ENCODE data around the gene PVALB. TPM values are rescaled to one million over a fixed set of nuclear protein-coding genes. Genes with fewer than 3 reads are reported as not detected.

PVALB gene
- total and polyA plus RNA-seq, 2 of the 4 experiments (the other 2 are of a cell fraction) = not detected

- Histone ChIP-seq H2BK5ac (ENCODE audit: low read depth, low read length, poor library complexity, severe bottlenecking) (no peak overlapping the region), H4K5ac (ENCODE audit: low read depth, low read length) (no peak overlapping the region), H4K91ac (ENCODE audit: insufficient read depth, low read depth, low read length) (no peak overlapping the region), H3K79me1 (ENCODE audit: low read depth in 1 of 2, low read length in 2 of 2) (no peaks in the 10 kb centered on the region), H3K27ac (ENCODE audit: insufficient read depth, low read length) (no peak overlapping the region), H3K4ac (ENCODE audit: low read depth, low read length) (no peak overlapping the region), H3K9ac (ENCODE audit: low read depth, low read length) (no peak overlapping the region), H3K23ac (ENCODE audit: low read depth, low read length) (no peak overlapping the region), H2AFZ (replicated peaks; ENCODE audit: low read length, poor library complexity) (no peak overlapping the region), H3K14ac (replicated peaks; ENCODE audit: low read depth, low read length) (no peak overlapping the region), H3K4me3 (ENCODE audit: insufficient read depth, low read depth, low read length) (no peak overlapping the region), H4K8ac (ENCODE audit: low read depth in 2 of 2, low read length in 2 of 2) (no peak overlapping the region), H2BK120ac (ENCODE audit: low read depth, low read length) (no peak overlapping the region), H3K27me3 (ENCODE audit: control insufficient read depth, insufficient read depth, low read length) (peaks cover 23% of the 10 kb centered on the region), H3K9me1 (ENCODE audit: insufficient read depth, low read length) (peaks cover 8% of the 10 kb centered on the region), H2AK5ac (ENCODE audit: low read depth, low read length) (no peak overlapping the region), H3K36me3 (ENCODE audit: control insufficient read depth, insufficient read depth, low read length) (no peaks in the 10 kb centered on the region), H2BK15ac (ENCODE audit: low read depth, low read length) (no peak overlapping the region), H2BK20ac (ENCODE audit: low read depth, low read length) (no peak overlapping the region), H4K20me1 (ENCODE audit: insufficient read depth, low read length) (no peaks in the 10 kb centered on the region; the same call in 1 of the 2 replicates), H3K4me2 (ENCODE audit: low read depth, low read length) (no peak overlapping the region), H2AK9ac (replicated peaks; ENCODE audit: low read depth, low read length, poor library complexity) (no peak overlapping the region), H3K4me1 (ENCODE audit: control insufficient read depth, insufficient read depth, low read length) (peaks cover 3% of the 10 kb centered on the region; the same call in 1 of the 2 replicates), H3K56ac (ENCODE audit: extremely low read depth, insufficient read depth, low read length) (no peak overlapping the region), H3K18ac (ENCODE audit: low read depth, low read length) (no peak overlapping the region), H3K9me3 (ENCODE audit: control insufficient read depth, insufficient read depth, low read length) (no peaks in the 10 kb centered on the region)
- 66% methylated on average over 15 of the region's 19 CpGs; no CpG with 5 or more reads in 1 of the 2 experiments for WGBS, 2 experiments (ENCODE audit: extremely low coverage in 2 of 2, insufficient read length in 1 of 2)
- in situ Hi-C loops (cut with MboI; ENCODE audit: low sequenced_read_pairs) (no loop called here), intact Hi-C loops (cut with micrococcal nuclease) (loop anchor here (5.0 kb wide), 1 partner anchor 210 kb away; no protein-coding TSS in a partner anchor), dilution Hi-C loops (cut with HindIII; ENCODE audit: low sequenced_read_pairs, unreplicated experiment) (no loop called here)
- BruUV-seq (replicated peaks) = no TSS peak
- POLR2A ChIA-PET (ENCODE audit: unreplicated experiment) = no interaction called here
- ATAC-seq (ENCODE audit: low read depth) (peak; percentile 93), DNase-seq (peak; percentile 70)
- TF ChIP-seq NFE2L2 (IDR thresholded peaks at IDR 0.05; ENCODE audit: low read depth, low read length) = no peak
- TF ChIP-seq POLR2A (IDR thresholded peaks at IDR 0.05; ENCODE audit: low read depth, low read length) = no peak
- TF ChIP-seq, protein P1, sequence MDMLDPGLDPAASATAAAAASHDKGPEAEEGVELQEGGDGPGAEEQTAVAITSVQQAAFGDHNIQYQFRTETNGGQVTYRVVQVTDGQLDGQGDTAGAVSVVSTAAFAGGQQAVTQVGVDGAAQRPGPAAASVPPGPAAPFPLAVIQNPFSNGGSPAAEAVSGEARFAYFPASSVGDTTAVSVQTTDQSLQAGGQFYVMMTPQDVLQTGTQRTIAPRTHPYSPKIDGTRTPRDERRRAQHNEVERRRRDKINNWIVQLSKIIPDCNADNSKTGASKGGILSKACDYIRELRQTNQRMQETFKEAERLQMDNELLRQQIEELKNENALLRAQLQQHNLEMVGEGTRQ (IDR thresholded peaks at IDR 0.05; ENCODE audit: low read depth, low read length) = no peak
- TF ChIP-seq, protein P2, sequence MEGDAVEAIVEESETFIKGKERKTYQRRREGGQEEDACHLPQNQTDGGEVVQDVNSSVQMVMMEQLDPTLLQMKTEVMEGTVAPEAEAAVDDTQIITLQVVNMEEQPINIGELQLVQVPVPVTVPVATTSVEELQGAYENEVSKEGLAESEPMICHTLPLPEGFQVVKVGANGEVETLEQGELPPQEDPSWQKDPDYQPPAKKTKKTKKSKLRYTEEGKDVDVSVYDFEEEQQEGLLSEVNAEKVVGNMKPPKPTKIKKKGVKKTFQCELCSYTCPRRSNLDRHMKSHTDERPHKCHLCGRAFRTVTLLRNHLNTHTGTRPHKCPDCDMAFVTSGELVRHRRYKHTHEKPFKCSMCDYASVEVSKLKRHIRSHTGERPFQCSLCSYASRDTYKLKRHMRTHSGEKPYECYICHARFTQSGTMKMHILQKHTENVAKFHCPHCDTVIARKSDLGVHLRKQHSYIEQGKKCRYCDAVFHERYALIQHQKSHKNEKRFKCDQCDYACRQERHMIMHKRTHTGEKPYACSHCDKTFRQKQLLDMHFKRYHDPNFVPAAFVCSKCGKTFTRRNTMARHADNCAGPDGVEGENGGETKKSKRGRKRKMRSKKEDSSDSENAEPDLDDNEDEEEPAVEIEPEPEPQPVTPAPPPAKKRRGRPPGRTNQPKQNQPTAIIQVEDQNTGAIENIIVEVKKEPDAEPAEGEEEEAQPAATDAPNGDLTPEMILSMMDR (conservative IDR thresholded peaks at IDR 0.05; ENCODE audit: low read depth, low read length) = peak; percentile 76
- no peak for TF ChIP-seq FOS (IDR thresholded peaks at IDR 0.05; ENCODE audit: low read depth, low read length)
- TF ChIP-seq RCOR1 (IDR thresholded peaks at IDR 0.05; ENCODE audit: insufficient replicate concordance, low read length) = no peak
- TF ChIP-seq MAFK (IDR thresholded peaks at IDR 0.05; ENCODE audit: low read depth, low read length) = no peak
- no peak for TF ChIP-seq MAZ (IDR thresholded peaks at IDR 0.05; ENCODE audit: borderline replicate concordance, low read depth, low read length)
- TF ChIP-seq CEBPB (IDR thresholded peaks at IDR 0.05; ENCODE audit: low read depth, low read length) = no peak
- TF ChIP-seq RAD21 (IDR thresholded peaks at IDR 0.05; ENCODE audit: low read length) = peak; percentile 63
- TF ChIP-seq SMC3 (IDR thresholded peaks at IDR 0.05; ENCODE audit: low read depth, low read length) = peak; percentile 51
- TF ChIP-seq RFX5 (IDR thresholded peaks at IDR 0.05; ENCODE audit: low read depth, low read length) = no peak
- TF ChIP-seq MXI1 (IDR thresholded peaks at IDR 0.05; ENCODE audit: borderline replicate concordance, low read depth, low read length) = no peak
- no peak for TF ChIP-seq ELK1 (IDR thresholded peaks at IDR 0.05; ENCODE audit: borderline replicate concordance, low read depth, low read length)
- no peak for TF ChIP-seq CHD1 (IDR thresholded peaks at IDR 0.05; ENCODE audit: low read depth, low read length)
- no peak for TF ChIP-seq BHLHE40 (IDR thresholded peaks at IDR 0.05; ENCODE audit: low read depth, low read length)
- CTCF ChIA-PET = interaction anchor here (0.9 to 1.8 kb wide), 6 partner anchors 13 to 211 kb away, joined by 3 to 7 read pairs (median 4); partner anchors contain the start of gene IFT27
These were observed 59.1 kb downstream of the PVALB start for GRCh38 chr22:36757668-36758211.
